ENCODE measurements around the gene OR6N1.
A peak's percentile ranks its signal among the peaks of the same experiment; 100 is the strongest.

OR6N1 gene

GRCh38 chr1:158803678-158804077 is 31.7 kb upstream of the OR6N1 start:
- DNase-seq (ENCODE audit: low spot score in 2 of 2) (no peak), ATAC-seq (replicated peaks; ENCODE audit: extremely low read depth, poor library complexity, severe bottlenecking) (no peak)
- no peaks in the 10 kb centered on the region for H3K36me3 Mint-ChIP-seq (ENCODE audit: insufficient read depth)
- H3K27me3 Mint-ChIP-seq, result no peaks in the 10 kb centered on the region
- no peak overlapping the region for H3K27ac Mint-ChIP-seq (ENCODE audit: low read depth)
- no peaks in the 10 kb centered on the region for H3K9me3 Mint-ChIP-seq
- H3K4me3 Mint-ChIP-seq, result no peak overlapping the region
- H3K4me1 Mint-ChIP-seq, result no peaks in the 10 kb centered on the region

DNA sequence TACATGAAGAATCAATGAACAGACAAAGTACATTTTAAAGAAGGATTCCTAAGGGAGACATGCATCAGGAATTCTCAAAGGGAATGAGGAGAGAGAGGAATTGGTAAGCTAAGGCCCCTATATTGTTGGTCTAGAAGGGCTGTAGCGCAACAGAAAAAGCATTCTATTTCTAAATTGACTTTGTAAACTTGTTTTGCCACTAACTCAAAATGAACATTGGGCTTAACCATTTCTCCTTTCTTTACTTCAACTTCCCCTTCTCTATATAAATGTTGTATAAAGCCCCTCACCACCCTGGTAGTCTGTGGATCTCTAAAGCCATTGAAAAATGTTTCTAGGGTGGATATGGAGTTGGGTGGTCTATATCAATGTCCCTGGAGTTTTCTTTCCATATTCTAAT is 29.4 kb upstream of the OR6N1 start:
- ATAC-seq (replicated peaks; ENCODE audit: extremely low read depth, poor library complexity, severe bottlenecking) (no peak), DNase-seq (ENCODE audit: low spot score in 2 of 2) (no peak)
- no peaks in the 10 kb centered on the region for H3K27me3 Mint-ChIP-seq
- no peak overlapping the region for H3K27ac Mint-ChIP-seq (ENCODE audit: low read depth)
- no peak overlapping the region for H3K4me3 Mint-ChIP-seq
- H3K36me3 Mint-ChIP-seq (ENCODE audit: insufficient read depth), result no peaks in the 10 kb centered on the region
- H3K9me3 Mint-ChIP-seq, result no peaks in the 10 kb centered on the region
- no peaks in the 10 kb centered on the region for H3K4me1 Mint-ChIP-seq

- Mint-ChIP-seq H3K27me3 (no peaks in the 10 kb centered on the region), H3K9me3 (no peaks in the 10 kb centered on the region), H3K36me3 (ENCODE audit: insufficient read depth) (no peaks in the 10 kb centered on the region), H3K4me1 (no peaks in the 10 kb centered on the region), H3K27ac (ENCODE audit: low read depth) (no peak overlapping the region), H3K4me3 (no peak overlapping the region)
- DNase-seq (ENCODE audit: low spot score in 2 of 2), result no peak
- ATAC-seq (replicated peaks; ENCODE audit: extremely low read depth, poor library complexity, severe bottlenecking), result no peak
Observed at GRCh38 chr1:158800526-158800925, 28.5 kb upstream of the OR6N1 start.

GRCh38 chr1:158799689-158800088 is 27.7 kb upstream of the OR6N1 start:
- no peak for DNase-seq (ENCODE audit: low spot score in 2 of 2)
- Mint-ChIP-seq H3K36me3 (ENCODE audit: insufficient read depth) (no peaks in the 10 kb centered on the region), H3K27me3 (no peaks in the 10 kb centered on the region), H3K9me3 (no peaks in the 10 kb centered on the region), H3K27ac (ENCODE audit: low read depth) (no peak overlapping the region), H3K4me1 (no peaks in the 10 kb centered on the region), H3K4me3 (no peak overlapping the region)
- ATAC-seq (replicated peaks; ENCODE audit: extremely low read depth, poor library complexity, severe bottlenecking), result no peak

DNA sequence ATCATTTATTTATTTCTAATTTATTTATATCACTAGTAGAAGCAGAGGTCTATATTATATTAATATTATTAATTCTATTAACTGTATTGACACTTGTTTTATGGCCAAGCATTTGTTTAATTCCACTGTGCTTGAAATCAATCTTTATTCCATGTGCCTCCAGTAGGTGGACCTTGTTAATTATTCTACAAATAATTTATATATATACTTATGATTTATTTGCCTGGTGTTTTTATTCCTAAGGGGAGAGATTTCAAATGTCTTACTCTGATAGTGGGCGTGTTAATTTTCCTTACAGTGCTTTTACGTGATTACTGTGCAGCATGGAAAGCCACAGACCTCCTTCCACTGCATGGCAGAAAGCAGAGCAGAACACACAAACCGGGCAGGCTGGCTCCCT is 26.5 kb upstream of the OR6N1 start:
- Mint-ChIP-seq H3K36me3 (ENCODE audit: insufficient read depth) (no peaks in the 10 kb centered on the region), H3K27me3 (no peaks in the 10 kb centered on the region), H3K4me3 (no peak overlapping the region), H3K9me3 (no peaks in the 10 kb centered on the region), H3K4me1 (peaks cover 6% of the 10 kb centered on the region), H3K27ac (ENCODE audit: low read depth) (no peak overlapping the region)
- ATAC-seq (replicated peaks; ENCODE audit: extremely low read depth, poor library complexity, severe bottlenecking), result no peak
- no peak for DNase-seq (ENCODE audit: low spot score in 2 of 2)

GRCh38 chr1:158794247-158794646 is 22.3 kb upstream of the OR6N1 start:
- H3K4me1 Mint-ChIP-seq, result peaks cover 6% of the 10 kb centered on the region

GRCh38 chr1:158793604-158794003 is 21.6 kb upstream of the OR6N1 start:
- no peaks in the 10 kb centered on the region for H3K36me3 Mint-ChIP-seq (ENCODE audit: insufficient read depth)
- peaks cover 6% of the 10 kb centered on the region for H3K4me1 Mint-ChIP-seq
- peak; percentile 49 for ATAC-seq (replicated peaks; ENCODE audit: extremely low read depth, poor library complexity, severe bottlenecking)
- peak in 1 of 2 donors; percentile 23 for DNase-seq (ENCODE audit: low spot score in 2 of 2)
- H3K27me3 Mint-ChIP-seq, result no peaks in the 10 kb centered on the region
- H3K27ac Mint-ChIP-seq (ENCODE audit: low read depth), result no peak overlapping the region
- no peaks in the 10 kb centered on the region for H3K9me3 Mint-ChIP-seq
- H3K4me3 Mint-ChIP-seq, result no peak overlapping the region

More at GRCh38 chr1:158794247-158794646, 22.3 kb upstream of the OR6N1 start:
- DNase-seq (ENCODE audit: low spot score in 2 of 2) (no peak), ATAC-seq (replicated peaks; ENCODE audit: extremely low read depth, poor library complexity, severe bottlenecking) (no peak)
- H3K27ac Mint-ChIP-seq (ENCODE audit: low read depth), result no peak overlapping the region
- no peaks in the 10 kb centered on the region for H3K36me3 Mint-ChIP-seq (ENCODE audit: insufficient read depth)
- no peak overlapping the region for H3K4me3 Mint-ChIP-seq
- no peaks in the 10 kb centered on the region for H3K9me3 Mint-ChIP-seq
- H3K27me3 Mint-ChIP-seq, result no peaks in the 10 kb centered on the region

GRCh38 chr1:158781104-158781503 is 9.1 kb upstream of the OR6N1 start, which contains the start of gene OR6N2:
TSS of gene OR6N2 (minus strand) at chr1:158781204. CDS start at chr1:158777635, 3,569 bp downstream.
- no peak within 1 kb of the TSS for H3K4me3 Mint-ChIP-seq
- DNase-seq (ENCODE audit: low spot score in 2 of 2) (no peak), ATAC-seq (replicated peaks; ENCODE audit: extremely low read depth, poor library complexity, severe bottlenecking) (no peak)
- H3K4me1 Mint-ChIP-seq, result peaks cover 8% of the 10 kb centered on the region
- no peak within 1 kb of the TSS for H3K27ac Mint-ChIP-seq (ENCODE audit: low read depth)
- no peaks in the 10 kb centered on the region for H3K27me3 Mint-ChIP-seq
- H3K9me3 Mint-ChIP-seq, result no peaks in the 10 kb centered on the region
- H3K36me3 Mint-ChIP-seq (ENCODE audit: insufficient read depth), result peaks cover 3% of the 10 kb centered on the region

DNA sequence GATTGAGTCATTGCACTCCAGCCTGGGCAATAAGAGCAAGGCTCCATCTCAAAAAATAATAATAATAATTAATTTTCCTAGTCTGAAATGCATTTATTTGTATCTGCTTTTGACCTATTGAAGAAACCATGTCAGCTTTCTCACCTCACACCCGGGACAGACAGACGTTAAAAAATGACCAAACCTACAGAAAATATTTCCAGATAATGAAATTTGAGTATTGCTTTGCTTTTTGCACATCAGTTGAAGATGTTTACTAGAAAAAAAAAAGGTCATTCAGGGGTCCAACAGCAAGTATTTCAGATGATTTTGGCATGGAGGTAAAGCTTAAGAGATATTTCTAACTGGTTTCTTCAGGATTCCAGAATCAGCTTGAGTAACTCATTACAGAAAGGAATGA is 17.6 kb downstream of the OR6N1 start, which contains the start of gene OR6K6:
TSS of gene OR6K6 (plus strand) at position 301 of the 400 bp plus-strand sequence. CDS start 168 bp downstream, outside the sequence.
- Mint-ChIP-seq H3K27ac (ENCODE audit: low read depth) (no peak within 1 kb of the TSS), H3K36me3 (ENCODE audit: insufficient read depth) (no peaks in the 10 kb centered on the region), H3K27me3 (peaks cover 16% of the 10 kb centered on the region), H3K4me1 (no peaks in the 10 kb centered on the region), H3K4me3 (no peak within 1 kb of the TSS), H3K9me3 (no peaks in the 10 kb centered on the region)
- no peak for ATAC-seq (replicated peaks; ENCODE audit: extremely low read depth, poor library complexity, severe bottlenecking)
- DNase-seq (ENCODE audit: low spot score in 2 of 2), result no peak

DNA sequence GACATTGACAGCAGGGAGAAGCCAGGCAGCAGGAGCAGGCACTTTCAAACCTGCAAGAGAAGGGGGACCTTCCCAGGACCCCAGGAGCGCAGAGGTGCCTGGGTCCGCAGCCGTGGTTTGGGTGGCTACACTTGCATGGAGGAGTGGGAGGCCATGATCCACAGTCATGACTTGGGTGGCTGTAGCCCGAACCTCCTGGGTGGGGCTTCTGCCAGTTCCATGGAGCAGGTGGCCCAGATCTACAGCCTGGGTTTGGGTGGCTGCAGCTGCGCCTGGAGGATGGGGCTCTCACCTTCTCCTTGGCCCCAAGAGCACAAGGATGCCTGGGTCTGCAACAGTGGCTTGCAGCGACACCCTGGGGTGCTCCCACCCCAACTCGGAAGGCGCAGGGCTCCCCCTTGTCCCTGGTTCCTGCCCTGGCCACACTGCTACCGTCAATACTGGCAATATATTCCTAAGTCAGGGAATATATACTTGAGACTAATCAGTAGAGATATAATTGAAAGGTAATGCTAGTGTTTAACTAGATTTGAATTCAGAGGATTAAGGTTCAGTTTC is 19.8 kb downstream of the OR6N1 start:
- H3K4me1 Mint-ChIP-seq, result no peaks in the 10 kb centered on the region
- no peaks in the 10 kb centered on the region for H3K9me3 Mint-ChIP-seq
- ATAC-seq (replicated peaks; ENCODE audit: extremely low read depth, poor library complexity, severe bottlenecking), result no peak
- H3K4me3 Mint-ChIP-seq, result no peak overlapping the region
- no peak for DNase-seq (ENCODE audit: low spot score in 2 of 2)
- H3K27ac Mint-ChIP-seq (ENCODE audit: low read depth), result no peak overlapping the region
- no peaks in the 10 kb centered on the region for H3K36me3 Mint-ChIP-seq (ENCODE audit: insufficient read depth)
- H3K27me3 Mint-ChIP-seq, result peaks cover 16% of the 10 kb centered on the region

DNA sequence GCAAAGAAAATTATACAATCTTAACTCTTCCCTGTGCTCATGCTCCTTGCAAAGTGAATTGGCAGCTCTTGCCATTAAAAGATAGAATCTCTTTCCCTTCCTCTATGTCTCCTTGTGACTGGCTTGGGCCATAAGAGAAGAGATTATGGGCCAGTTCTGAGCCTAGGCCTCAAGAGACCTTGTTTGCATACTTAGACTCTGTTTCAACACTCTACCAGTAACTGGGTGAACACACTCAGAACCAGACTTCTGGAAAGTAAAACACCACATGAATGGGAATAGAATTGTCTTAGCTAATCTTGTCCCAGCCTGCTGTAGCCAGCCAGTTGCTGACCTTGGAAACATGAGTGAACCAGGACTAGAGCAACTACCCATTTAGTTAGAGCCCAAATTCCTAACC is 36.1 kb downstream of the OR6N1 start:
- ATAC-seq (replicated peaks; ENCODE audit: extremely low read depth, poor library complexity, severe bottlenecking) (no peak), DNase-seq (ENCODE audit: low spot score in 2 of 2) (no peak)
- Mint-ChIP-seq H3K9me3 (no peaks in the 10 kb centered on the region), H3K36me3 (ENCODE audit: insufficient read depth) (no peaks in the 10 kb centered on the region), H3K27me3 (peaks cover 15% of the 10 kb centered on the region), H3K4me1 (no peaks in the 10 kb centered on the region), H3K4me3 (no peak overlapping the region), H3K27ac (ENCODE audit: low read depth) (no peak overlapping the region)

GRCh38 chr1:158732524-158732923 is 39.5 kb downstream of the OR6N1 start:
- H3K9me3 Mint-ChIP-seq, result no peaks in the 10 kb centered on the region

DNA sequence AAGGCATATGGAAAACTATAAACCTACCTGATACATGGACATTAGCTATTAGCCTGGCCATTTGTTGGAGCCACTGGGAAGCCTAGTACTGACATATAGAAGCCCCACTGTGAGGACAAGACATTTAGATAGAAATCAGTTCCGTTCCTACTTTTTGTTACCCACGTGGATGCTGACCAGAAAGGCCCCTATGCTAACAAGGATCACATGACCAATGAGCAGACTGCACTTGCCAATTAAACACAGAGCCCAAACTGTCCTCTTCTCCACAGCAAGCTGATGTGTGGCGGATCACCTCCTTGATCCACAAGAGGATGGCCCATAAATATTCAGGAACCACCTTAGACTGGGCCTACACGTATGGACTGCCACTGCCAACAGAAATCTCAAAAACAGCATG is 40.3 kb downstream of the OR6N1 start:
- H3K27me3 Mint-ChIP-seq, result no peaks in the 10 kb centered on the region
- no peaks in the 10 kb centered on the region for H3K9me3 Mint-ChIP-seq
- H3K4me3 Mint-ChIP-seq, result no peak overlapping the region
- H3K36me3 Mint-ChIP-seq (ENCODE audit: insufficient read depth), result no peaks in the 10 kb centered on the region
- DNase-seq (ENCODE audit: low spot score in 2 of 2) (no peak), ATAC-seq (replicated peaks; ENCODE audit: extremely low read depth, poor library complexity, severe bottlenecking) (no peak)
- H3K4me1 Mint-ChIP-seq, result peaks cover 5% of the 10 kb centered on the region
- H3K27ac Mint-ChIP-seq (ENCODE audit: low read depth), result no peak overlapping the region

More at GRCh38 chr1:158732524-158732923, 39.5 kb downstream of the OR6N1 start:
- Mint-ChIP-seq H3K4me3 (no peak overlapping the region), H3K27ac (ENCODE audit: low read depth) (no peak overlapping the region), H3K36me3 (ENCODE audit: insufficient read depth) (no peaks in the 10 kb centered on the region), H3K27me3 (peaks cover under 1% of the 10 kb centered on the region), H3K4me1 (peaks cover 5% of the 10 kb centered on the region)
- no peak for ATAC-seq (replicated peaks; ENCODE audit: extremely low read depth, poor library complexity, severe bottlenecking)
- no peak for DNase-seq (ENCODE audit: low spot score in 2 of 2)

All from central memory CD8-positive, alpha-beta T cell (primary cell).